Epithelial cell of prostate (primary cell): ENCODE results near the gene PNPT1.
A peak's percentile ranks its signal among the peaks of the same experiment; 100 is the strongest.
"Not testable (repeated sequence)": the region's sequence is repeated elsewhere in the genome, so short reads cannot be mapped to it uniquely, and the experiment has no call there.

Experiments used
- DNase-seq: peaks from one replicate; pipeline ENCODE4 v3.0.0-alpha.2; 2011; ENCODE audit warnings: low read depth, low spot score
- H3K27ac ChIP-seq: fragments of 450-650 bp; 2 replicates; pipeline ENCODE4 v1.5.1; 2017; ENCODE audit warnings: mild to moderate bottlenecking

PNPT1 gene

DNA sequence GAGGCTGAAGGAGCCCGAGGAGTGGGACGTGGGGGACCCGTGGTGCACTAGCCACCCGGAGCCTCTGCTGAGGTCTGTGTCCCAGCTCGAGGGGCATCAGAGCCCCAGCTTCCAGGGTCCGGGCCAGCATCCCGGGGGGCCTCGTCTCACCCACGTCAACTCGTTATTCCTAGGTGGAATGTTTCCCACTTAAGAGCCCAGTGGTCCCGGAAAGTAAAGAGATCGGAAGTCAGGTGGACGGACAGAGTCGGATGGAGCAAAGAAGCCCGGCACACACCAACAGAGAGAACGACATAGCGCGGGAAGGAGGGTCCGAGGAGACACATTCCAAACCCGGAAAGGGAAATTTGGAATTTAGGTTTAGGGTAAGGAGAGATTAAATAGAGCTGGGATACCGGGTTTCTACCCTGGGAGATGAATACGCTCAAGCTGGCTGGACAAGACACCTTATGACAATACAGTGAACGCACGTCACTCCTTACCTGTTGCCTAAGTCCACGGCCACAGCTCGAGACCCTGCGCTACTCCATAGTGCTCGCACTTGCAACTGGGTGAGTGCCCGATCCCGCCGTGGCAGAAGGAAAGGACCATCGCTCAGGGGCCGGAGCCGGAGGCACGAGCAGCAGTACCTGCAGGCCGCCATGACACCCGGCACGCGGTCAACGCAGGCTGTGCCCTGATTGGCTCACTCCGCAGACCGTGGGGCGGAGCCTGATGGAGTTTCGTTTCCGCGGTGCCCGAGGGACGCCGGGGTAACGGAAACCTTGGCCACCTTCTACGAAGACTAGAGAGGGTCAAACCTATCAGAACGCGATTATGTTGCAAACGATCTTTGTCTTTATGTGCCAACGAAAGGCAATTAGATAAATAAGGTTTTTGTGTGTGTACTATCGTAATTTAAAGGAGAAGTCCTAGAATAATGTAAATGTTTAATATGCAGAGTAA, at the start of gene PNPT1:
Gene PNPT1 (minus strand): TSS at position 664 of the 945 bp plus-strand sequence. CDS start 21 bp downstream, at position 643.
- peak; percentile 50 for DNase-seq
- H3K27ac ChIP-seq = no peak within 1 kb of the TSS

DNA sequence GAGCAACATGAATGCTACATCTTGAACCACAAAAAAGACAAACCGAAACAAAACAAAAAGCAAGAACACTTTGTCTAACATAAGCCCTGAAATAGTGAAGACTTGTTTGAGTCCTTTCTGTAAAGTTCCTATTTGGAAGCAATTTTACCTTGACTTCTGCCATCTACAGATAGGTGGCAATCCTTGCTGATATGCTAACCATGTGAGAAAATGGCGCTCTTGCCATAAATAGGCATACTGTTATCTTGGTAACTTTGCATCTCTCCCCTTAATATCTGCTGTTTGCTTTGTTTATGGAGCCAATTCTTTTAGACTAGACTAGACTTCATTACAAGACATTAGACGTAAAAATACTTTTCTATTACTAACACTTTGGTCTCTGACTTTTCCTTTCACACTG, 49.4 kb upstream of the PNPT1 start:
- H3K27ac ChIP-seq = no peak overlapping the region
- DNase-seq = no peak

DNA sequence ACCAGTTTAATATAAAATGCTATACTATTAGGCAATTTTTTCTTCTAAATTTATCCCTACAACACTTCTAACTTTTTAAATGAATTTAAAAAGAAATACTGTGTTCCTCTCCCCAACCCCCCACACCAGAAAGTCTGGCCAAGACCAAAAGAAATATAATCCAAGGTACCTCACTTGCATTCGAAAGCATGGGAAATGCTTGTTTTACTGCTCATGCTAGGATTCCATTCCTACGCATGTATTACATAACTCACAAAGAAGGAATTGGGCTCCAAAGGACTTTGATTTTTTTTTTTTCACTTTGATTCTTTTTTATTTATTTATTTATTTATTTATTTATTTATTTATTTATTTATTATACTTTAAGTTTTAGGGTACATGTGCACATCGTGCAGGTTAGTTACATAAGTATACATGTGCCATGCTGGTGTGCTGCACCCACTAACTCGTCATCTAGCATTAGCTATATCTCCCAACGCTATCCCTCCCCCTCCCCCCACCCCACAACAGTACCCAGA, 42.4 kb upstream of the PNPT1 start:
- H3K27ac ChIP-seq, DNase-seq: not testable (repeated sequence)

DNA sequence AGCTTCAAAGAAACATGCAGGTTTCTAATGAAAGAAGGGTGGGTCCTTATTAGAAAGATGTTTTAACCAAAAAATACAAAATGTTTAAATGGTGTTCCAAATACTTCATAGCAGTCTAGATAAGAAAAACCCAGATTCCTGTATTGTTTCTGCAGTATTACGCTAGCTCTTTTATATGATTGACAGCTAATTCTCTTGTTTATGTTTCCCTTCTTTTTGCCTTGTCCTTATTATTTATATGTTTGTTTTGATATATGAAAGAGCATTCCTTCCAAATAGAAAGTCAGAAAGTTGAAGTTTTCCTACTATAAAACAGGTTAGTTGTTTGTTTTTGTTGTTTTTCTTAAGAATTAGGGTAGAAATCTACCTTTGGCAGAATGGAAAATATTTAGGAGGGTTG, 41.1 kb upstream of the PNPT1 start:
- no peak overlapping the region for H3K27ac ChIP-seq
- DNase-seq = no peak

DNA sequence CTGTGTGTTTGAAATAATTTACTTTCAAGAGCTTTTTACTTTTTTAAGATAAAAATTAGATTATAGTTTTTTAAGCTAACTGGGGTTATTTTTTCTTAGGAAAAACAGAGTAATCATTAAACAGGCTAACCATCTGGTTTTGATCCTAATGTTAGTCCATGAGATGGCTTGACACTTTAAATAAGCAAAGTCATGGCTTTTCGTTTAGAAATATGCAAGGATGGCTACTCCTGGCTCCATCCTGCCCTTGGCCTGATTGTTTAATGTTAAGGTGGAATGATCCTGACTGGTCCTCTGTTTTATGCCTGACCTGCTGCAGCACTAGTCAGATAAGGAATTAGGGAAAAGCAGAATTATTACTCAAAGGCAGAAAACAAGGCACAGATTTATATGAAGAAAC, 39.7 kb upstream of the PNPT1 start:
- H3K27ac ChIP-seq = no peak overlapping the region
- no peak for DNase-seq

DNA sequence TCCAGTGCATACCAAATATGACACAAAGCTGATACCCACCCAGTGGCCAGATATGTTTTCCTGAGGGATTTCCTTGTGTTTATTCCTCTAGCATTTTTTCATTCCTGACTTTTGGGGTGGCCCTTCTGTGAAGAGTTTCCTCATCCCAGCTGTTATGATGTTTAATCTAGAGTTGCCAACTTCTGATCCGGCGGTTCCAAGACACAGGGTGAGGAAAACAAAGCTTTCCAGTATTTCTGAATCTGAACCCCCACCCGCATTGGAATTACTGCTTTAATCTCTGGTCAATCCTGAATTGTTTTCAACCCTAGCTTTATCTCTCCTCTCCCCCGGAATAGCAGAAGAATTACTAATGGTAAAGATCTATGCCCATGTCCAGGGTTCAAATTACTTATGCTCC, 39.2 kb upstream of the PNPT1 start:
- H3K27ac ChIP-seq = no peak overlapping the region

DNA sequence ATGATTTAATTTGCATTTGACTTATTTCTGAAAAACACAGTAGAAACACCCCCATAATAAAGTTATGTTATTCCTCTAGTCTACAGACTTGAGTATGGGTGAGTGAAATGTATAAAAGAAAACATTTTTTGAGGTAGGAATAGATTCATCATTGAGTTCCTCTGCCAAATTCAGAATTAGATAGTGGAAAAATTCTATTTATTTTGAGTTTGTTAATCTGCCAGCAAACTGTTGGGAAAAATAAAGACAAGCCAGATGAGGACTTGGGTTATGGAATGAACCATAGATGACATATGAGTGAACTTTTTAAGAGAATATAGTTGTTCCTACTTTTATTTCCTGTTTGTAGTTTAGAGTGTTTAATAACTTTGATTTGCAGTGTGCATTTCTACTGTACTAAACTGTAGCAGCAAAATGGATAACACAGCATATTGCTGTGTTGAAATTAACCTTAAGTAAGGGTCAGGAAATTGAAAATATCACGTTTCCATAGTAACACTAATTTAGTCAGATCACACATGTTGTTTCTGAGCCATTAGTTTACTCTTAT, 35.6 kb upstream of the PNPT1 start:
- DNase-seq = no peak
- no peak overlapping the region for H3K27ac ChIP-seq

More for the DNA sequence above, 39.2 kb upstream of the PNPT1 start:
- no peak for DNase-seq

DNA sequence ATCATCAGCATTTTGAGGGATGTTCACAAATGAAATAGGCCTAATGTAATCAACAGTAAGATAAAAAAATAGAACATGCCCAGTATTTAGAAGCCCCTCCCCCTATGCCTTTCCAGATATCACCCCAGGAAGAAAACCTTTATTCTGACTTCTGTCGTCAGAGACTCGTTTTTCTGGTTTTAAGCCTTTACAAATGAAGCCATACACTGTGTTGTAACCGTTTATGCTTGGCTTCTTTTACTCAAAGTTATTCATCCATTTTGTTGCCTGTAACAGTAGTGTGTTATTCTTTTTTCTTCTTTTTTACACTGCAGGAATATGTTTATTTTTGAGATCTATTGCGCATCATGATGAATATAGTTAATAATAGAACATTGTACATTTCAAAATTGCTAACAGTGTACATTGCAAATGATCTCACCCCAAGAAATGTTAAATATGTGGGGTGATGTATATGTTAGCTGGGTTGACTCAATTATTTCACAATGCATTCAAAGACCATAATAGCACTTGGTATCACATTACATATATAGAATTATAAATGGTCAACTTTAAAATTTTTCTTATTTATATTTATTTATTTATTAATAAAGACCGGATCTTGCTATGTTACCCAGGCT, 28.1 kb upstream of the PNPT1 start:
- peak; percentile 27 for DNase-seq
- H3K27ac ChIP-seq = no peak overlapping the region

DNA sequence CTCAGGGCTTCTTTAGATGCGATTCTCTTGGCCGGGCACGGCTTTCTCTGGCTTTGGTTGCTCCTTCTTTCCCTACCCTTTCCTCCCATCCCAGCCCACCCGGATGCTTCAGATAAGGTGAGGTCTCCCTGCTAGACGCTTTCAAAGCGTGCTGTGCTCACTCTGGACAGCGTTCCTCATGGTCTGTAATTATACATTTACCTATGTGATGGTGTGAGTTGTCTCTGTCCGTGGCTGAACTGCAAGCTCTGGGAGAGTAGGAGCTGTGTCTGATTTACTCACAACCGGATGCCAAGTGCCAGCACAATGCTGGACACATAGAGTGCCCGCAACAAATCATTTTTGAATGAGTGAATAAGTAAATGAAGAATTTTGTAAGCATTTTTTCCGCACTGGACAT, 26.8 kb upstream of the PNPT1 start:
- DNase-seq = no peak

DNA sequence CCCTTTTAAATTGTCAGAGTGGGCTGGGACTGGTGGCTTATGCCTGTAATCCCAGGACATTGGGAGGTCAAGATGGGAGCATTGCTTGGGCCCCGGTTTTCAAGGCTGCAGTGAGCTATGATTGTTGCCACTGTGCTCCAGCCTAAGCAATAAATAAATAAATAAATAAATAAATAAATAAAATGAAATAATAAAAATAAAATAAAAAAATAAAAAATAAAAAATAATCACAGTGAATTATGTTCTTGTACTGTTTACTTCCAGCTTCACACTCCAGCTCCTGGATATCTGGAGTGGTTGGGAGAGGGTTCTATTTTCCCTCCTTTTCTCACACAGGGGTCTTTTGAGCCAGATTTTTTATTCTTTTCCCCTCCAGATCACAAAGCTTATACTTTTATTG, 26.2 kb upstream of the PNPT1 start:
- no peak for DNase-seq

More for the DNA sequence above, 26.8 kb upstream of the PNPT1 start:
- no peak overlapping the region for H3K27ac ChIP-seq

DNA sequence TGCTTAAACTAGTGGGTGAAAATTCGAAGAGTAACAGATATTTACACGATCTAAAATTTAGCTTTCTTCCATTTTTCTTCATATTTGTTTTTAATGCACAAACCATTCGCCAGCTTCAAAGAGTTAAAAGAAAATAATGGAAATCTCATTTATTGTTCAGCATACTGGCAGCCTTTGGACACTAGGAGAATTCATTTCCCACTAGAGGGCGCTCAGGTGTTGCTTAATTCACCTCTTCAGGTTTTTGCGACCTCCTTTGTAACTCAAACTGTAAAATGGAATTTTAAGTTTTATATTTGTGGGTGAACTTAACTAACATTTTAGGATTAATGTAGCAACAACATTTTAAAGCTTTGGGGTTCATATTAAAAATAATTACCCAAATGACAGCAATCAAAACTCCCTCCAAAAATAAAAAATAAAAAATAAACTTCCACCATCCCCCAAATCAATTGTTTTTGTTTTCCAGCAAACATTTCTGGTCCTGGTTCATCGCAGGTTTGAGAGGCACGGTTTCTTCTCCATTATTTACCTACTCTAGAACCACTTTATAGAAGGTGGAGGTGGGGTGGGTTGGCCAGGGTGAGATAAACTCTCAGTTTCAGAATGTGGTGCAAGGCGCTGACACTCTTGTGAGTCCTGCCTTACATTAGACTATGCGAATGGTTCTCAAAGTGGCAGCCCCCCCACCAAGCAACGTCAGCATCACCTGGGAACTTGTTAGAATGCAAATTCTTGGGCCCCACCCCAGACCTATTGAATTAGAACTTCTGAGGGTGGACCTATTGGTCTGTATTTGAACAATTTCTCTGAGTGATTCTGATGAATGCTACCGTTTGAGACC, 24.7 kb upstream of the PNPT1 start:
- DNase-seq = no peak

More for the DNA sequence above, 26.2 kb upstream of the PNPT1 start:
- H3K27ac ChIP-seq = no peak overlapping the region

DNA sequence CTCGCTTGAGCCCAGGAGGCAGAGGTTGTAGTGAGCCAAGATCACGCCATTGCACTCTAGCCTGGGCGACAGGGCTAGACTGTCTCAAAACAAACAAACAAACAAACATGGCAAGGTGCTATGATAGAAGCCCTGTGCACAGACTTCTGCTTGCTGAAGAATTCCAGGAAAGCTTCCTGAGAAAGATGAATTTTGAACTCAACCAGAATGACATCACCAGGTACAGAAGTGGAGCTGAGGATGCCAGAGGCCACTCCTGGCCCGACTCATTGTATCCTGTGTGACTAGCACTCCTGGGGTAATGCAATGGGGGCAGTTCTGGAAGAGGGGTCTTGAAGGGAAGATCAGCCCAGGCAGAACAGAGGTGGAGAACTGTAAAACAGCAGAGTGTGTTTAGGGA, 22.0 kb upstream of the PNPT1 start:
- no peak overlapping the region for H3K27ac ChIP-seq
- DNase-seq = no peak

More for the DNA sequence above, 24.7 kb upstream of the PNPT1 start:
- no peak overlapping the region for H3K27ac ChIP-seq

DNA sequence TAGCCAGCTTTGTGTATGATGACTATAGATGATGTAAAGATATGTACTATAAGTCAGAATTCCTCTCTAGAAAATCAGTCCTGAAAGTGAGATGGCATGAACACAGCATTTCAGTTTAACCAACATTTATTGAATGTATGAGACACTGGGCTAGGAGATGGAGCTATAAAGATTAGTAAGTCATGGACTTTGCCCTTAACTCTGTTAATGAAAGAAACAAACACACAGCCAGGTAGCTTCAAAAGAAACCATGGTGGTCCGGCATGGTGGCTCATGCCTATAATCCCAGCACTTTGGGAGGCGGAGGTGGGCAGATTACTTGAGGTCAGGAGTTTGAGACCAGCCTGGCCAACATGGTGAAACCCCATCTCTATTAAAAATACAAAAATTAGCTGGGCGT, 21.5 kb upstream of the PNPT1 start:
- H3K27ac ChIP-seq, DNase-seq: not testable (repeated sequence)

DNA sequence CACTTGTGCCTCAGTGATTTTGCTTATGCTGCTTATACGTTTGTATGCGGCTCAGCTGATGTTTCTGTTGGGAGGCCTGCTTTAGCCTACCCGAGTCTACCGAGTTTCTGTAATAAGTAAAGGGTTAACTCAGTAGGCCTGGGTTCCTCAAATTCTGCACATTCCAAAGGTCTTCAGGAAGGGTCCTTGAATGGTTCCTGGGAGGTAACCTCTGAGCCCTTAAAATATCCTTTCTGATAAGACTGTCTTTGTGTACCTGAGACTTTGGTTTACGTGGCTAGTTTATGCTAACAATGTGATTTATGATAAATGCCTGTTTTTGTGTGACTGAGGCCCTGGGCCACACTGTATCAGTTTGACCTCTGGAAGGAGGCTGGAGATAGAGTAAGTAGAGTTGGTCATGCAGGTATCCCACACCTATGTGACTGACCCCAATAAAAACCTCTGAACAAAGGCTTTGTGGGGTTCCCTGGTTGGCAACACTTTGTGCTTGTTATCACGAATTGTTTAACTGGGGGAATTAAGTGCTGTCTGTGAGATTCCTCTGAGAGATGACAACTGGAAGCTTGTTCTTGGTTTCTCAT, 18.9 kb upstream of the PNPT1 start:
- DNase-seq = no peak
- H3K27ac ChIP-seq = no peak overlapping the region

DNA sequence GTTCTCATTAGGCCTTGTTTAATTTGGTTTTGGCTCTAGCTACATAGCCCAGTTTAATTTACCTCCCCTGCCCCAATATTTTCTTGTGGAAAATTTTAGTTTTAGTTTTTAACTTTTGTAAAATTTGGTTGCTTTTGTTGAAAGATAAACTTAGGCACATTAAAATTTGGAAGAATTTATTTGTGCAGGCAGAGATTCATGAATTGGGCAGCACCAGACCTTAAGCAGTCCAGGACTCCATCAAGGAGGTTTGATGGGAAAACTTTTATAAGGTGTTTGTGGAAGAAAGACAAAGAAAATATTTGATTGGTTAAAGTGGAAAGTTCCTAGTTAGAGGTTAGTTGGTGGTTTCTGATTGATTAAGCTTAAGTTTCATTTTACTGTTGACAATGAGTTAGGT, 16.4 kb upstream of the PNPT1 start:
- DNase-seq = no peak
- H3K27ac ChIP-seq = no peak overlapping the region

DNA sequence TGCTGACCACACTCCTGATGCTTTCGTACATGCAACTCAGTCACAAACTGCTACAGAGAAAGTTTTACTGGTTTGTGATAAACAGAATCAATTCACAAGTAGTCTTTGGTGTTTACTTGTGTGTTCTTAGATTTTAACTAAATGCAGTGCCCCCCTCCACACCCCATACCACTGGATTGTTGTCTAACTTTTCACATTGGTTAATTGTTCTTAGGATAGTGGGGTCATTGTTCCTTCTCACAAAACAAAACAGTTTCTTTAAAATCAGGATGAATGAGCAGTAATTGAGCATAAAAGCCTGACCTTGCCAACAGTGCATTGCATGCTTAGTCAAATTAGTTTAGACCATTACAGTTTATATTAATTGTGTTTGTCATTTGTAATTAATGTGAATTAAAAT, 14.1 kb upstream of the PNPT1 start:
- no peak for DNase-seq
- H3K27ac ChIP-seq = no peak overlapping the region

DNA sequence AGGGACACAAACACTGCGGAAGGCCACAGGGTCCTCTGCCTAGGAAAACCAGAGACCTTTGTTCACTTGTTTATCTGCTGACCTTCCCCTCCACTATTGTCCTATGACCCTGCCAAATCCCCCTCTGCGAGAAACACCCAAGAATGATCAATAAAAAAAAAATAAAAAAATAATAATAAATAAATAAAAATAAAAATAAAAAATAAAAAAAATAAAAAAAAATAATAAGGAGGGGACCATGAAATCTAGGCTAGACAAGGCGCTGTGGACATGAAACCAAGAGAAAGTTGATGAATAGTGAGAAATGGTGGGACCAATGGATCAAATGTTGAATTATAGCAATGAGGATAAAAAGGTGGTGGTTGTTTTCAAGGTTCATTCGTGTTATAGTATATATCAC, 12.6 kb upstream of the PNPT1 start:
- H3K27ac ChIP-seq, DNase-seq: not testable (repeated sequence)

DNA sequence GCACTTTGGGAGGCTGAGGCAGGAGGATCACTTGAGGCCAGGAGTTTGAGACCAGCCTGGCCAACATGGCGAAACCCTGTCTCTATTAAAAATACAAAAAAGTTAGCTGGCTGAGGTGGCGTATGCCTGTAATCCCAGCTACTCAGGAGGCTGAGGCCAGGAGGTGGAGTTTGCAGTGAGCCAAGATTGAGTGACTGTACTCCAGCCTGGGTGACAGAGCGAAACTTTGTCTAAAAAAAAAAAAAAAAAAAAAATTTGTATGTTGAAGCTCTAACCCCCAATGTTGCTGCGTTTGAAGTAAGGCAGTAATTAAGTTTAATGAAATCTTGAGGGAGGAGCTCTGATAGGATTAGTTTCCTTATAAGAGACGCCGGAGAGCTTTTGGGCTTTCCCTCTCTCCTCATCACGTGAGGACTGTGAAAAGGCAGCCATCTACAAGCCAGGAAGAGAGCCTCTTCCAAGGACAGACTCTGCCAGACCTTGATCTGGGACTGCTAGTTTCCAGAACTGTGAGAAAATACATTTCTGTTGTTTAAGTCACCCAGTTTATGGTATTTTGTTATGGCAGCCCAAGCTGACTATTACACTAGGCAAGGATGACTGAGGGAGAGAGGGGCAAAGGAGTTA, 11.5 kb upstream of the PNPT1 start:
- no peak for DNase-seq
- H3K27ac ChIP-seq = no peak overlapping the region

DNA sequence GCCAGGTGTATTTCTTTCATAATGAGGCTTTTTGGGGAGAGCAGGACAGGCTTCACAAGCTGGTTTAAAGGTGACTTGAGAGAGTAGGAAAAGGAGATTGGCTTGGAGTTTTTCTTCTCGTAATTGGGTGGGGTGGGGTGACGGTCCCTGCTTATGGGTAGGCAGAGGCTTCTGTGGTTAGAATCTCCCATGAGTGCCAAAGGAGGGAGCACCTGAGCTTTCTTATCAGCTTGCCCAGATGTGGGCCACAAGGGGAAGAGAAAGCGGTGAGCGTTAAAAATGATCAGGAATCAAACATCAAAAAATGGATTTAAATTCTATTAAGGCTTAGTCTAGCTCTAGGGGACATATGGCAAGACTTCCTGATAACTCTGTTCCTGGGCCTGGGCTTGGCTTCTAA, 9.7 kb upstream of the PNPT1 start:
- H3K27ac ChIP-seq = no peak overlapping the region
- DNase-seq = no peak
